EL (cell line): ENCODE measurements around the gene NOTCH3.

Experiments used
- DNase-seq: peaks from one replicate; pipeline ENCODE4 v3.0.0-alpha.2; 2016

The NOTCH3 gene

GRCh38 chr19:15200553-15201364 lies at the start of gene NOTCH3:
Gene NOTCH3, minus strand, starts transcription at chr19:15200995. Its CDS starts 90 bp downstream, at chr19:15200905.
- no peak for DNase-seq

DNA sequence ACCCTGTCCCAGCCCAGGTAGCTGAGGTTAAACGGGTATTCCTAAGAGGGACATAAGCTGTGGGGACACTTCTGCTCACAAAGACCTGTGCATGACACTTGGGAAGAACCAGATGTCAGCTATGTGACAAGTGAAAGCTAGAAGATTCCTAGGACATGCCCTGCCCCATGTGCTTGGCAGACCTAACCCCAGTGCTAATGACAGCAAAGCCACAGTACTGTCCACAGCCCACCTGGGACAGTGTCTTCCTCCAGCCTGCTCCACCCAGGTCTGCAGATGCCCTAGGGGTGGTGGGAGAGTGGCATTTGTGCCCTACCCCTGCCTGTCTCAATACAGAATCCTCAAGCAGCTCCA lies 49.8 kb upstream of the NOTCH3 start:
- no peak for DNase-seq

GRCh38 chr19:15249972-15250639 lies 49.3 kb upstream of the NOTCH3 start:
- DNase-seq, result peak; percentile 98

GRCh38 chr19:15249528-15249874 lies 48.7 kb upstream of the NOTCH3 start:
- DNase-seq, result no peak

DNA sequence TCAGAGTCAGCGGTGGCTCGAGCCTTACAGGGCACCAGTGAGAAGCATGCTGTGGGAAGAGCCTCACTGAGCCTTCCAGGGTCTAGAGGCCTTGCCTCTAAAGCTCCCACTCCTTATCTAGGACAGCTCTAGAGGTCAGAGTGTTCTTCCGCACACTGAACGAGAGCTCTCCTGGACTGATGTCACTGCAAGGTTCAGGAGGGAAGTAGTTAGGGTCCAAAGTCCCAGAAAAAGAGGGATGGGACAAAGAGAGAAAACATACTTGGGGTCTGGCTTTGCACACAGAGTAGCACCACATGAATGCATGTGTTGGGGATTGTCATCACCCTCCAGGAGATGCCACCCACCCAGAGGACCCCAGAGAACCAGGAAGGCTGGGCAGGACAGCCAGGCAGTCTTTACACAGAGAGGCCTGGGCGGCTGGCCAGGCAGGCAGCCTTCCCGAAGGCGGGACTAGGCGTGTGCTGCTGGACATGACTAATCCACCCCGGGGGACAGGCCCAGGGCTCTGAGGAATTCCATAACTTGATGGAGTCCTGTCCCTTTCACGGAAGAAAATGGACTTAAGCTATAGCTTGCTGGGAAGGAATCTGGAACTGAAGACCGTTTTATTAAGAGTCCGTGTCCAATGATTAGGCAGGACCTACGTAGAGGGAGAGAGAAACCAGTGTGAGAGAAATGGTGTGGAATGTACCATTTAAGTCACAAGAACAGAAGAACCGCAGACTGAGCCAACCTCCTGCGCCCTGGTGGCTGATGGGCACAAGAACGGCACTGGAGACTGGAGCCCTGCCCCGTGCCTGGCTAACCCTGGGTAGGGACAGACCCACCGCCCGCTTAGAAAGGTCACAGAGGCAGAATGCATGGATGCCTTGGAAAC lies 48.1 kb upstream of the NOTCH3 start:
- peak; percentile 94 for DNase-seq

DNA sequence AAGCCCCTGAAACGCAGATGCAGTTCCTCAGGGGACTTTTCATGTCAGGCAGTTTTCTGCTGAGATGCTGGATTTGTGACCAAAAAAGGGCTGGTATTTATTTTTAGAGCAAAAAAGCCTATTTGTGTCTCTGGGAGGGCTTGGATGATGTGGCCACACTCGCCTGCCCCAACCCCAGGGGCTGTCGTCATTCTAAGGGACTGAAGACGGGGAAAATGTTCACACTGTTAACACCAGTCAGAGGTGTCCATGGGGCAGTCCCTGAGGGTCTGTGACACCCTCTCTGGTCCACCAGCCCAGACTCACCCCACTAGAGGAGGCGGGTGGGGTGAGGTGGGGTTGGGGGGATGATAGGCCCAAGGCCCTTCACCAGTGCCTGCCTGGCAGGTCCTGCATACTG lies 47.3 kb upstream of the NOTCH3 start:
- DNase-seq, result no peak

DNA sequence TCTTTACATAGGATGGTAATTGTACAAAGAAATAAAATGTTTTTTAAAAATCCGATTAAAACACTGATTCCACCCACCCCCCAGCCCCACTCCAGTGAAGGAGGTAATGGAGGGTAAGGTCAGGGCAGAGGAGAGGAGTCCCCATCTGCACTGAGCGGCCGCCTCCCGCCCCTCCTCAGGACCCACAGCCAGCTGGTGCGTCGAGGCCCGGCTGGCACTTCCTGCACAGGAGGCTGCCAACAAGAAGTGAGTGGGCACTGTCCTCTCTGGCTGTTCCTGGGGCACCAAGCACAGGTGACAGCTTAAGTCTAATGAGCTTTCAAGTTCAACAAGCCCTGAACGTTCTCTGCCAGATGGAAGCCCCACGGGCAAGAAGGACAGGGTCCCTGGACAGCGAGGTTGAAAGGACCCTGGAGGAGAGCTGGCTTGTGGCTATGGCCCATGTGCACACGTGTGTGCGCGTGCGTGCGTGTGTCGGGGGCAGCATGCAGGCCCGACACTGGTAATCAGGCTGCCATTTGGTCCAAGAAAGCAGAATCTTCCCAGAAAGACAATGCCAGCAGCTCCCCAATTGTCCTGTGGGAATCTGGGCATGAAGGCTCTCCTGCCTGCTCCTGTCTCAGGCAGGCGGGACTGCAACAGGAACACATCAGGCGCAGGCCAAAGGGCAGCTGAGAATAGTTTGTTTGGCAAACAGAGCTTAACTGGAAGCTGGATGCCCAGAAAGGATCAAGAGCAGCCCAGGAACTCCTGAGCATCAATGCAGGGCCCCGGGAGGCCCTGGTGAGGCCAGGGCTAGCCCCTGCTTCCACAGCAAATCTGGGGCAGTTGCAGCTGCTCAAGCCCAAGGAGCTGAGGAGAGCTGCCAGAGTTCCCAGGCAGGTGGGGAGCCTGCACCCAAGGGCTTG lies 46.6 kb upstream of the NOTCH3 start:
- no peak for DNase-seq

- DNase-seq, result no peak
Observed at GRCh38 chr19:15246198-15246481, 45.3 kb upstream of the NOTCH3 start.

- no peak for DNase-seq
Observed at GRCh38 chr19:15245370-15246197, 44.8 kb upstream of the NOTCH3 start.

- DNase-seq, result no peak
Observed at GRCh38 chr19:15244808-15245207, 44.0 kb upstream of the NOTCH3 start.

- DNase-seq, result no peak
Observed at GRCh38 chr19:15244106-15244803, 43.5 kb upstream of the NOTCH3 start.

- DNase-seq, result no peak
Observed at GRCh38 chr19:15243236-15243957, 42.6 kb upstream of the NOTCH3 start.

DNA sequence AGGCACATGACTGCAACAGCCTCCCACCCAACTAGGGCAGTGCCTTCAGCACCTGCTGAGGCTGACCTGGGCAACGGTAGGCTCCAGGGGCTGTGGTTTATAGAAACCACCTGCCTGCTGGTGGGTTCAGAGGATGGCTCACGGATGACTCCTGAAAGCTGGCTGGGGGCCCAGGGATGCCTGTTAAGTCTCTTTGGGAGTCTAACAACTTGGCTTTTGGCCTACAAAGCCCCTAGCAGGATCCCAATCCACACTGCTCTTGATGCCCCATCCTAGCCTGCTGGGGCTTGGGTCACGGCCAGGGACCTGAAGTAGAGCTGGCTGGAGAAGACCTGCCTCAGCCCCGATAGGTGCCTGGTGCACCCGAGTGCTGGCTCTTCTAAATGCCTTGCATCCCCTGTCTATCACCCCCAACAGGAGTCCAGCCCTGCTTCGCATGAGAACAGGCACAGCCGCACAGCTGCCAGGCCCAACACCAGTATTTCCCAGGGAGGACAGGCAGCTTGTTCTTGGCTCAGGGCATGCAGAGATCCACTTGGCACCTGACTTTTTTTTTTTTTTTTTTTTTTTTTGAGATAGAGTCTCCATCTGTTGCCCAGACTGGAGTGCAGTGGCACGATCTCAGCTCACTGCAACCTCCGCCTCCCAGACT lies 40.6 kb upstream of the NOTCH3 start:
- no peak for DNase-seq

- DNase-seq, result no peak
Observed at GRCh38 chr19:15240515-15240914, 39.7 kb upstream of the NOTCH3 start.

- DNase-seq, result no peak
Observed at GRCh38 chr19:15239337-15239949, 38.6 kb upstream of the NOTCH3 start.

- DNase-seq, result no peak
Observed at GRCh38 chr19:15238639-15239155, 37.9 kb upstream of the NOTCH3 start.

DNA sequence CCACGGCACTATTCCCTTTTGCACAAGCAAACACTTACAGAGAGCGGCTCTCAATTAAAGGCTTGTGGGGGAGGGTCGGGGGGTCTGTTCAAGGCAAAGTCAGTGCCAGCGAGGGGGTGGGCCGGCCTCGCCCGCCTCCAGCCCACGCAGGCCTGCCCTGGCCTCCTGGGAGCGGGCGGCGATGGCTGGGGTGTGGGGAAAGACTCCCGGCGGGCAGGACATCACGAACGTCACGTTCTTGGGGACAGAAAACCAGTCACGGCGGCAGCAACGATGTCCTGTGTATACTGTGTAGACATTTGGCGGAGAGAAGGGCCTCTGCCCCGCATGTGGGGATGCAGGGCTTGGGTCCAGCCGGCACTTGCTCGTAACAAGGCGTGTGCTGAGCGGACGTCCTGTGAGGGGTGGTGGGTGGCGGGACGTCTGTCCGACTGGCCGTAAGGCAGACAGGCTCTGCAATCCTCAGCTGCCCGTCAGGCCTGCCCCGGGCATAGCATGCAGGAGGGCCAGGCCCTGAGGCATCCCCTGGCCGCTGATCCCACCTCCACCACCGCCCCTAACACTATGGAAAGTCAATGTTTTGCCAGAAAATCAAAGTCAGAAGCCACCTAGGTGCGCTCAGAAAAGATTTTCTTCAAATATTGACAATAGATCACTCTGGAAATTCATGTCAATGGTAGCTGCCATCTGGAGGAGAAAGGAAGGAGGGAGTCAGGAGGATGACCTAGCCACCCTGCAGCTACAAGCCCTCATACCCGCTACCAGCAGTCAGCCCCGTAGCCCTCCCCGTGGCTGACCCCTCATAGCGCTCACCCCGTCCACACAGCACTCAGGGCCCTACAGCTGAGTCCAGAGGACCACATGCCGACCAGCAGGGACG lies 37.2 kb upstream of the NOTCH3 start:
- DNase-seq, result no peak

GRCh38 chr19:15236886-15237285 lies 36.1 kb upstream of the NOTCH3 start:
- DNase-seq, result no peak
